LNCAP (cell line): Measurements from ENCODE around the gene SHOX.

Experiments
- TF ChIP-seq, protein P1 (sequence below): fragments of 450-650 bp; IDR thresholded peaks from 2 replicates; pipeline ENCODE4 v1.5.1; 2017; ENCODE audit warnings: mild to moderate bottlenecking

The SHOX gene

DNA sequence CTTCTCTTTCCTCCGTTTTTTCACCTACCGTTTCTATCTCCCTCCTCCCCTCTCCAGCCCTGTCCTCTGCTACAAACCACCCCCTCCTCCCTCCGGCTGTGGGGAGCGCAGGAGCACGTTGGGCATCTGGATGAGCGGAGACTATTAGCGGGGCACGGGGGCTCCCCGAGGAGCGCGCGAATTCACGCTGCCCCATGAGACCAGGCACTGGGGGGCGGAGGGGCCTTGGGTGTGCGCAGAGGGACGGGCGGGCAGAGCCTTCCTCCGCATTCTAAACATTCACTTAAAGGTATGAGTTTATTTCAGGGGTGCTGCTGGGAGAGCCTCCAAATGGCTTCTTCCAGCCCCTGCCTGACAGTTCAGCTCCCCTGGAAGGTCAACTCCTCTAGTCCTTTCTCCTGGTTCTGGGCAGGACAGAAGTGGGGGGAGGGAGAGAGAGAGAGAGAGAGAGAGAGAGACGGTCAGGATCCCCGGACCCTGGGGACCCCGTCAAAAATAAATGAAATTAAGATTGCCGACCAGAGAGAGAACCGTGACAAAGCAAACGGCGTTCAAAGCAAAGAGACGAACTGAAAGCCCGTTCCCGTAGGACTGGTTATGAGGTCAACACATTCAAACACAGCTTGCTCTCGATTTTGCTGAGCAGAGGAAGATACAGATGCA is 5.0 kb downstream of the SHOX start:
- TF ChIP-seq, protein P1, sequence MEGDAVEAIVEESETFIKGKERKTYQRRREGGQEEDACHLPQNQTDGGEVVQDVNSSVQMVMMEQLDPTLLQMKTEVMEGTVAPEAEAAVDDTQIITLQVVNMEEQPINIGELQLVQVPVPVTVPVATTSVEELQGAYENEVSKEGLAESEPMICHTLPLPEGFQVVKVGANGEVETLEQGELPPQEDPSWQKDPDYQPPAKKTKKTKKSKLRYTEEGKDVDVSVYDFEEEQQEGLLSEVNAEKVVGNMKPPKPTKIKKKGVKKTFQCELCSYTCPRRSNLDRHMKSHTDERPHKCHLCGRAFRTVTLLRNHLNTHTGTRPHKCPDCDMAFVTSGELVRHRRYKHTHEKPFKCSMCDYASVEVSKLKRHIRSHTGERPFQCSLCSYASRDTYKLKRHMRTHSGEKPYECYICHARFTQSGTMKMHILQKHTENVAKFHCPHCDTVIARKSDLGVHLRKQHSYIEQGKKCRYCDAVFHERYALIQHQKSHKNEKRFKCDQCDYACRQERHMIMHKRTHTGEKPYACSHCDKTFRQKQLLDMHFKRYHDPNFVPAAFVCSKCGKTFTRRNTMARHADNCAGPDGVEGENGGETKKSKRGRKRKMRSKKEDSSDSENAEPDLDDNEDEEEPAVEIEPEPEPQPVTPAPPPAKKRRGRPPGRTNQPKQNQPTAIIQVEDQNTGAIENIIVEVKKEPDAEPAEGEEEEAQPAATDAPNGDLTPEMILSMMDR: no peak

DNA sequence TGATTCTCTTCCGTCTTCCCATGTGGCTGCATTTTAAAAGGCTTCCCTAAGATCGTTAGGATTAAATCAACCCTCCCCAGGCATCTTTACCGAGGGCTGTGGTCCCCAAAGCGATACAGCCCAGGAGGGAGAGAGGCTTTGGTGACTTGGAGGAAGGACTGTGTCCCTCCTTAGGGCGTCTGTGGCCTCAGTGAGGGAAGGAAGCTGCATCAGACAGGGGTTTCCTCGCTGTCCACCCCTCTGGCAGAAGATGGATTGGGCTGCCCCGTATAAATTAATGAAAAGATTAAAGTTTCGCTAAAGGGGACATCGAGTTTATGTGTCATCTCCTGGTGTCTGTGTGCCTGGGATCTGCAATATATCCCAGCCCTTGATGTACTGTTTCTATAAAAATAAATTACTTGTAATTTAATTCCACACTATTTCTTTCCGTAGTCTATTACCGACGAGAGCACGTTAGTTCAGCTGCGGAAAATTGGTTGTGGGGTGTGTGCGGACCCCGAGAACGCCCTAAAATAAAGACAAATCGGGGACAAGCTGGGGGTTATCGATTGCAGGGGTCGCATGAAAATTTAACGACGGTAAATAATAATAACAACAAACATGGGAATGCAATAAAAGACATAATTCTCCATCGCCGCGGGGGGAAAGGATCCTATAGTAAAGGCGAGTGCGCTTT is 6.5 kb downstream of the SHOX start:
- TF ChIP-seq, protein P1: no peak

DNA sequence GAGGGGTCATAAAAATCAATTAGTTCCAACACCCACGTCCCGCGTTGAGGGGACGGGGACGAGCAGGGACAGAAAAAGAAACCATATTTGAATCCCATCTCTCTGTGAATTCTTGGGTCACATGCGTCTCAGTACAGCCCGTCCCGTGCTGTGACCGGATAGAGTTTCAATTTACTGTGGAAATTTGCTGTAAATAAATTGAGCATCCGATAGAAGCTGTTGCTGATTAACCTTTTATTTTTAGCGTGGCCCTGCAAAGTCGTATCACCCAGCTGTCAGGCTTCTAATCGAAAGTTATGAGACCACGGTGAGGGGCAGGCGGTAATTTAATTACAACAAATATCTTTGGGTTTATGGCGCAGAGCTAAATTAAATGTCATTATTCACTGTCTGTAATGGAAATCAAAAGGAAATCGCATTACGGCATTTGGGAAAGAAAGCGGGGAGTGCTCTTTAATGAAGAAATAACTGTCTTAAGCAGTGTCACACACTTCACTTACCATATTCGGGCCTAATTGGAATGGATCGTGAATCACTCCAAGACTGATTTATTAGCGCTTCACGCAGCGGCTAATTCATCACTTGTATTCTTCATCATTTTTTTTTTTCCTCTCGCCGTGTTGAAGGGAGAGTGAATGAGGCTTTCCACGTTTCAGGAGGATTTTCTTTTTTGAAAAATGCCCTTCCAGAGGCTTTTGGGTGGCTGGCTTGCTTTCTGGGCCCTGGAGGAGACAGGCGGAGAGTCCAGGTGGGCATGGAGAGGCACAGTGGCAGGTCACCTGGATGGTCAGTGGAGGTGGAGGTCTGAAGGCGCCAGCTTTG is 7.3 kb downstream of the SHOX start:
- TF ChIP-seq, protein P1: no peak

DNA sequence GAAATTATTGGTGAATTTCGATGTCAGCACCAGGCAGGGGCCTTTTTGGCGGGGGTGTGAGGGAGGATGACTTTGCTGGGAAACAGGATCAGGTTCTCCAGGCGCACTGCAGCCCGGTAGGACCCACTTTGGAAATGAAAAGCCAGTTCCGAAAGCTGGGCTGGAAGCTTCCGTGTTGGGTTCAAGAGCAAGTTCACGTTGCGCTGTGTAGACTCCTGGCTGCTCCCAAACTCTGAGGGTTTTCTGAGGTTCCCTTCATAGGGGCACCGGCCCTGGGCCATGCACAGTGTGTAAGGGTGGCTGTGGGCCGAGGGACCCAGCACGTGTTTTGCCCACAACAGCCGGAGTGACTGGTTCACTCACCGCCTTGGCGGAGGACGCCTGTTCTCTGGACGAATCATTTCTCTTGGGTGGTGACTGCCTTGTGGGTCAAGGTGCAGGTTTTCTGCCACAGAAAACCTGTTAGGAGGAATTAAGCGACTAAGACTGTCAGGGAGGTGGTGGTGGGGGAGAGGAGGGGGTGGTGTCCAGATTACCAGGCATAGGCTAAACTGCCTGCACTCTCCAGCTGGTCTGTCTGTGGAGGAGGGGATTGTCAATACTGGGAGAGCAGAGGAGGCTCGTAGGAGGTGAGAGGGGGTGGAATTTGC is 8.0 kb downstream of the SHOX start:
- TF ChIP-seq, protein P1: no peak

DNA sequence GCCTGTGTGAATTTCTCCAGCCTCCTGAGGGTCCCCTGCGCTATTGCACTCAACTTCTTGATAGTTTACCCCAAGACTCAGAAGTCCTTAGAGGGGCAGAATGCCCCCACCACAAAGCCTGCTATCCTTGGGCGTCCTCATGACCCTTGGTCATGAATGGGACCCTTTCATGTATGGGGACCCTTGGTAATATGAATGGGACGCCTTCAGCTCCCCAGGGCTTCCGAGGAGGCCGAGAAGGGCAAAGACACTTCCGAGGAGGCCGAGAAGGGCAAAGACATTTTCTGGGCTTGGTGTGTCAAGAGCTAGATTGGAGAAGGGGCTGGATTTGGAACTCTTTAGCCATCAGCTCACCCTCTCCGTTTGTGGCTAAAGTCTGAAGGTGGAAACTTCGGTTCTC is 8.6 kb downstream of the SHOX start:
- TF ChIP-seq, protein P1: no peak

DNA sequence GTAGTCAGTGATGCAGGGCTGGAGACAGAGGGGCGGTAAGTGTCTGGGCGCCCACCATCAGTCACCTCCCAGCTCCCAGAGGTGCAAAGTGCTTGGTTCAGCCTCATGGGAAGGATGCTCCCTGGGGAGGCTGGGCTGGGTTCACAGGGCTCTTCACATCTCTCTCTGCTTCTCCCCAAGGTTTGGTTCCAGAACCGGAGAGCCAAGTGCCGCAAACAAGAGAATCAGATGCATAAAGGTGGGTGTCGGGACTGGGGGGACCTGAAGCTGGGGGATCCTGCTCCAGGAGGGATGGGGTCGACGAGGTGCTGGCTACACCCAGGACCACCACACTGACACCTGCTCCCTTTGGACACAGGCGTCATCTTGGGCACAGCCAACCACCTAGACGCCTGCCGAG is 10.1 kb downstream of the SHOX start:
- TF ChIP-seq, protein P1: no peak

DNA sequence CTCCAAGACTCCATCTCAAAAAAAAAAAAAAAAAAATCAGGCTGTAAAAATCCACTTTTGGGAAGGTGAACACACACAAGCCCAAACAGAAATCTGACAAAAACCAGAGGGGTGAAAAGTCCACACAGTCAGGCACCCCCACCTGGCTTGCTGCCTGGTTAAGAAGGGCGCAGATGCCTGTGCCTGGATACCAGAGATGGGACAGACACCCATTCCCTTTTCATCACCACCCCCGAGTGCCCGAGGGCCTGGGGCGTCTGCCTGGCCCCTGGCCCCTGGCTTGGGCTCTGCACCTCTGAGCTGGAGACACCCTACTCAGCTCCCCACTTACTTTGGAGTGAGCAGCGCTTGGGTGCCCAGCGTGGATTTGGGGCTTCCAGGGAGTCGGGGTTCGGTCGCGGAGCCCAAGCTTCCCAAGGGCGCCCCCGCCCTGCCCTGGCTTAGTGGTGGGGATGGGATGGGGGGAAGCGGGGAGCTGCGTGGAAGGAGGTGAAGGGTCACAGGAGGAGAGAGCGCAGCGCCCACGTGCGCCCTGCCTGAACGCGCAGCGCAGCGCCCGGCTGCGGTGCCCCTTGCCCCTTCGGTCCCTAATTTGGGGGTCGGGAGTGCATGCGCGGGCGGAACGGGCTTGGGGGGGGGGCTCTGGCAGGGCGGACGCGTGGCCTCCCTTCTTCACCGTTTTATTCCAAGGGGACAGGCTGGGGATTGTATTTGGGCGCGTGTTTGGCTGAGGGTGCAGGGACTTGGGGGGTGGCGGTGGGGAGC is 11.3 kb downstream of the SHOX start:
- TF ChIP-seq, protein P1: no peak
